ENCODE results near the gene QSOX2.

Gene QSOX2

GRCh38 chr9:136222166-136222905 is 23.3 kb downstream of the QSOX2 start:
- DNase-seq (ENCODE audit: low spot score) = no peak

- DNase-seq (ENCODE audit: low spot score) = no peak
Observed at GRCh38 chr9:136220017-136220729, 25.4 kb downstream of the QSOX2 start.

- DNase-seq (ENCODE audit: low spot score) = no peak
Observed at GRCh38 chr9:136219276-136219675, 26.3 kb downstream of the QSOX2 start.

- DNase-seq (ENCODE audit: low spot score) = no peak
Observed at GRCh38 chr9:136218673-136219072, 26.9 kb downstream of the QSOX2 start.

- DNase-seq (ENCODE audit: low spot score) = no peak
Observed at GRCh38 chr9:136218271-136218670, 27.3 kb downstream of the QSOX2 start.

GRCh38 chr9:136216541-136217244 is 28.9 kb downstream of the QSOX2 start:
- DNase-seq (ENCODE audit: low spot score) = no peak

- no peak for DNase-seq (ENCODE audit: low spot score)
Observed at GRCh38 chr9:136213733-136214132, 31.9 kb downstream of the QSOX2 start.

GRCh38 chr9:136212345-136212950 is 33.2 kb downstream of the QSOX2 start:
- no peak for DNase-seq (ENCODE audit: low spot score)

GRCh38 chr9:136211441-136212344 is 33.9 kb downstream of the QSOX2 start:
- DNase-seq (ENCODE audit: low spot score) = no peak

GRCh38 chr9:136211006-136211405 is 34.6 kb downstream of the QSOX2 start:
- DNase-seq (ENCODE audit: low spot score) = no peak

- DNase-seq (ENCODE audit: low spot score) = no peak
Observed at GRCh38 chr9:136210276-136210675, 35.3 kb downstream of the QSOX2 start.

- no peak for DNase-seq (ENCODE audit: low spot score)
Observed at GRCh38 chr9:136209786-136210185, 35.8 kb downstream of the QSOX2 start.

- no peak for DNase-seq (ENCODE audit: low spot score)
Observed at GRCh38 chr9:136209232-136209631, 36.4 kb downstream of the QSOX2 start.

- no peak for DNase-seq (ENCODE audit: low spot score)
Observed at GRCh38 chr9:136208675-136209074, 36.9 kb downstream of the QSOX2 start.

- DNase-seq (ENCODE audit: low spot score) = no peak
Observed at GRCh38 chr9:136207616-136208015, 38.0 kb downstream of the QSOX2 start.

- no peak for DNase-seq (ENCODE audit: low spot score)
Observed at GRCh38 chr9:136206602-136207275, 38.9 kb downstream of the QSOX2 start.

GRCh38 chr9:136205707-136205992 is 40.0 kb downstream of the QSOX2 start:
- no peak for DNase-seq (ENCODE audit: low spot score)

- no peak for DNase-seq (ENCODE audit: low spot score)
Observed at GRCh38 chr9:136204838-136205706, 40.5 kb downstream of the QSOX2 start, which contains the start of gene LHX3. TSS of gene LHX3 (minus strand) at chr9:136205128. CDS start at chr9:136205012, 116 bp downstream.

GRCh38 chr9:136204145-136204805 is 41.3 kb downstream of the QSOX2 start:
- no peak for DNase-seq (ENCODE audit: low spot score)

Measured in HuH-7.5 (cell line).